ENCODE data around the gene MSRB3.
A peak's percentile ranks its signal among the peaks of the same experiment; 100 is the strongest.
"Not testable (repeated sequence)": the region's sequence is repeated elsewhere in the genome, so short reads cannot be mapped to it uniquely, and the experiment has no call there.

MSRB3 gene

GRCh38 chr12:65275627-65276026 lies 2.9 kb upstream of the MSRB3 start:
- no peak for DNase-seq (ENCODE audit: low read depth)
- no peak overlapping the region for H3K4me3 ChIP-seq (ENCODE audit: low read depth, low read length)
- no peak for TF ChIP-seq CTCF (conservative IDR thresholded peaks at IDR 0.05; ENCODE audit: low read depth, low read length)

GRCh38 chr12:65276916-65277530 lies 1.5 kb upstream of the MSRB3 start:
- DNase-seq (ENCODE audit: low read depth): no peak
- no peak for TF ChIP-seq CTCF (conservative IDR thresholded peaks at IDR 0.05; ENCODE audit: low read depth, low read length)
- H3K4me3 ChIP-seq (ENCODE audit: low read depth, low read length): no peak overlapping the region

GRCh38 chr12:65277994-65278575 lies 398 bp upstream of the MSRB3 start:
- no peak for TF ChIP-seq CTCF (conservative IDR thresholded peaks at IDR 0.05; ENCODE audit: low read depth, low read length)
- no peak for DNase-seq (ENCODE audit: low read depth)
- peak overlapping the region; percentile 87 for H3K4me3 ChIP-seq (ENCODE audit: low read depth, low read length)

GRCh38 chr12:65279369-65280112 lies 1.1 kb downstream of the MSRB3 start:
- no peak for TF ChIP-seq CTCF (conservative IDR thresholded peaks at IDR 0.05; ENCODE audit: low read depth, low read length)
- DNase-seq (ENCODE audit: low read depth): peak; percentile 24
- peak overlapping the region; percentile 87 for H3K4me3 ChIP-seq (ENCODE audit: low read depth, low read length)

GRCh38 chr12:65280306-65280705 lies 1.8 kb downstream of the MSRB3 start:
- TF ChIP-seq CTCF (conservative IDR thresholded peaks at IDR 0.05; ENCODE audit: low read depth, low read length): no peak
- DNase-seq (ENCODE audit: low read depth): peak; percentile 60
- H3K4me3 ChIP-seq (ENCODE audit: low read depth, low read length): no peak overlapping the region

GRCh38 chr12:65282840-65283239 lies 4.4 kb downstream of the MSRB3 start:
- peak; percentile 15 for DNase-seq (ENCODE audit: low read depth)
- no peak for TF ChIP-seq CTCF (conservative IDR thresholded peaks at IDR 0.05; ENCODE audit: low read depth, low read length)
- no peak overlapping the region for H3K4me3 ChIP-seq (ENCODE audit: low read depth, low read length)

GRCh38 chr12:65285532-65285931 lies 7.0 kb downstream of the MSRB3 start:
- DNase-seq (ENCODE audit: low read depth): not testable (repeated sequence)

More at GRCh38 chr12:65285532-65285931, 7.0 kb downstream of the MSRB3 start:
- not testable (repeated sequence) for H3K4me3 ChIP-seq (ENCODE audit: low read depth, low read length)

All from choroid plexus epithelial cell (primary cell).